GM18909 (cell line): ENCODE measurements around the gene ALG10B.
"Not testable (repeated sequence)": the region's sequence is repeated elsewhere in the genome, so short reads cannot be mapped to it uniquely, and the experiment has no call there.

ENCODE experiments used
- ATAC-seq: cut with Tn5 transposase; IDR thresholded peaks from one replicate; pipeline ENCODE4 v1.9.1; 2021; ENCODE audit warnings: mild to moderate bottlenecking; ENCODE audit not compliant: unreplicated experiment, poor library complexity

Gene ALG10B

GRCh38 chr12:38316391-38317129 is at the start of gene ALG10B:
ALG10B (plus strand) TSS chr12:38316774; CDS start chr12:38316894, 120 bp downstream.
- ATAC-seq, result peak; percentile 100

- ATAC-seq, result no peak
These were observed 48.0 kb upstream of the ALG10B start for GRCh38 chr12:38268612-38269011.

GRCh38 chr12:38269897-38270296 is 46.7 kb upstream of the ALG10B start:
- no peak for ATAC-seq

- ATAC-seq, result no peak
These were observed 36.8 kb upstream of the ALG10B start for GRCh38 chr12:38279756-38280155.

- no peak for ATAC-seq
These were observed 33.7 kb upstream of the ALG10B start for GRCh38 chr12:38282886-38283285.

- no peak for ATAC-seq
These were observed 27.2 kb upstream of the ALG10B start for GRCh38 chr12:38289396-38289795.

GRCh38 chr12:38291160-38291559 is 25.4 kb upstream of the ALG10B start:
- no peak for ATAC-seq

GRCh38 chr12:38302972-38303371 is 13.6 kb upstream of the ALG10B start:
- ATAC-seq, result not testable (repeated sequence)

GRCh38 chr12:38321966-38322365 is 5.4 kb downstream of the ALG10B start:
- not testable (repeated sequence) for ATAC-seq

GRCh38 chr12:38324912-38325311 is 8.3 kb downstream of the ALG10B start:
- no peak for ATAC-seq

- no peak for ATAC-seq
These were observed 10.8 kb downstream of the ALG10B start for GRCh38 chr12:38327356-38327755.

- no peak for ATAC-seq
These were observed 11.8 kb downstream of the ALG10B start for GRCh38 chr12:38328306-38328895.

GRCh38 chr12:38330414-38330813 is 13.8 kb downstream of the ALG10B start:
- not testable (repeated sequence) for ATAC-seq

- ATAC-seq, result no peak
These were observed 16.2 kb downstream of the ALG10B start for GRCh38 chr12:38332814-38333213.

GRCh38 chr12:38342444-38342843 is 25.9 kb downstream of the ALG10B start:
- no peak for ATAC-seq

- not testable (repeated sequence) for ATAC-seq
These were observed 26.7 kb downstream of the ALG10B start for GRCh38 chr12:38343256-38343655.

- ATAC-seq, result not testable (repeated sequence)
These were observed 27.3 kb downstream of the ALG10B start for GRCh38 chr12:38343916-38344315.

GRCh38 chr12:38350342-38351174 is 34.0 kb downstream of the ALG10B start:
- peak; percentile 100 for ATAC-seq

GRCh38 chr12:38351175-38351508 is 34.6 kb downstream of the ALG10B start:
- not testable (repeated sequence) for ATAC-seq

- ATAC-seq, result no peak
These were observed 50.9 kb downstream of the ALG10B start for GRCh38 chr12:38367506-38367905.

GRCh38 chr12:38370311-38370710 is 53.7 kb downstream of the ALG10B start:
- ATAC-seq, result no peak
